Endothelial cell of umbilical vein (primary cell): Measurements from ENCODE around the gene GCLC. TPM values are rescaled to one million over a fixed set of nuclear protein-coding genes. Genes with fewer than 3 reads are reported as not detected.

Experiments used
- BruUV-seq: library from RNA; stranded (reverse); fragments of 400-500 nt; replicated peaks from 2 replicates; lab custom pipeline; 2021; lab: Mats Ljungman, UMichigan
- CTCF ChIA-PET: fragments of 300-600, 350-600 bp; sonication (Branson Sonifier 250); formaldehyde crosslinking; loops from one replicate; lab custom pipeline; 2021; ENCODE audit warnings: antibody characterized with exemption, inconsistent platforms; lab: Charles Lee
- POLR2A ChIA-PET: fragments of 300-600, 350-600 bp; sonication (Branson Sonifier 250); formaldehyde crosslinking; loops from one replicate; lab custom pipeline; 2021; ENCODE audit warnings: antibody characterized with exemption, inconsistent platforms; lab: Charles Lee
- DNase-seq: peaks from one replicate; pipeline ENCODE4 v3.0.0-alpha.2; 2011; ENCODE audit warnings: low read depth, low spot score
- FAIRE-seq: peaks from 2 replicates; lab custom pipeline; 2011; peaks lifted over from hg19 to GRCh38; lab: Jason Lieb, UNC
- H2AFZ ChIP-seq: 2 replicates; pipeline ENCODE4 v1.6.0; 2012; ENCODE audit warnings: low read depth, low read length, control low read depth, inconsistent platforms
- H3K27ac ChIP-seq: 2 replicates; pipeline ENCODE4 v1.5.1; 2011; ENCODE audit warnings: low read depth, mild to moderate bottlenecking, control low read depth, low read length, moderate library complexity; ENCODE audit not compliant: insufficient read depth
- H3K27me3 ChIP-seq, 2 experiments: 2 replicates each; pipeline versions ENCODE4 v1.6.0 to v1.6.1; 2011; ENCODE audit warnings: low read length in 2 of 2, mixed read lengths in 1 of 2; ENCODE audit not compliant: control insufficient read depth in 2 of 2, insufficient read depth in 2 of 2
- H3K36me3 ChIP-seq, 2 experiments: 2 replicates in 1 of 2; 3 replicates in 1 of 2; pipeline ENCODE4 v1.5.1; 2011; ENCODE audit warnings: low read length in 2 of 2, mild to moderate bottlenecking in 1 of 2, moderate library complexity in 1 of 2; ENCODE audit not compliant: control insufficient read depth in 2 of 2, insufficient read depth in 2 of 2; ENCODE audit errors: extremely low read depth in 1 of 2
- H3K4me1 ChIP-seq: 3 replicates; pipeline ENCODE4 v1.5.1; 2011; ENCODE audit warnings: mild to moderate bottlenecking, low read length; ENCODE audit not compliant: control insufficient read depth, insufficient read depth; ENCODE audit errors: extremely low read depth
- H3K4me2 ChIP-seq: 2 replicates; pipeline ENCODE4 v1.6.1; 2011; ENCODE audit warnings: low read length, control low read depth, mixed read lengths; ENCODE audit not compliant: insufficient read depth
- H3K4me3 ChIP-seq, 3 experiments: fragments of 200-600 bp in 1 of 3; sonication (generic), shearing (Covaris generic) in 1 of 3; replicated peaks in 1 of 3; 2 replicates each; pipeline ENCODE4 v1.5.1; 2011 to 2016; ENCODE audit warnings: control low read depth in 3 of 3, low read length in 3 of 3, mild to moderate bottlenecking in 2 of 3, inconsistent platforms in 1 of 3, low read depth in 1 of 3, moderate library complexity in 1 of 3; ENCODE audit not compliant: insufficient read depth in 1 of 3
- H3K79me2 ChIP-seq: 2 replicates; pipeline ENCODE4 v1.6.0; 2012; ENCODE audit warnings: low read length, inconsistent platforms; ENCODE audit not compliant: control insufficient read depth, insufficient read depth
- H3K9ac ChIP-seq: replicated peaks from 2 replicates; pipeline ENCODE3; 2011; ENCODE audit warnings: low read length, control low read depth; ENCODE audit not compliant: insufficient read depth; ENCODE audit errors: extremely low read depth
- H3K9me1 ChIP-seq: replicated peaks from 3 replicates; pipeline ENCODE4 v1.6.0; 2011; ENCODE audit warnings: mild to moderate bottlenecking, low read length; ENCODE audit not compliant: control insufficient read depth, insufficient read depth; ENCODE audit errors: extremely low read depth
- H3K9me3 ChIP-seq: replicated peaks from 2 replicates; pipeline ENCODE4 v1.5.1; 2012; ENCODE audit warnings: low read length, inconsistent platforms; ENCODE audit not compliant: control insufficient read depth, insufficient read depth
- H4K20me1 ChIP-seq: replicated peaks from 2 replicates; pipeline ENCODE3; 2011; ENCODE audit warnings: mild to moderate bottlenecking, low read length; ENCODE audit not compliant: control insufficient read depth, insufficient read depth; ENCODE audit errors: extremely low read depth
- CTCF ChIP-seq, 2 donors: IDR thresholded peaks; 1 replicate in 1 of 2; 2 replicates in 1 of 2; pipeline ENCODE4 v1.5.1; 2011; ENCODE audit warnings: low read length in 2 of 2, mild to moderate bottlenecking in 2 of 2, moderate library complexity in 2 of 2, control low read depth in 1 of 2, inconsistent platforms in 1 of 2, low read depth in 1 of 2; ENCODE audit not compliant: insufficient read depth in 1 of 2; ENCODE audit errors: extremely low read depth in 1 of 2
- EZH2 ChIP-seq: IDR thresholded peaks from 2 replicates; pipeline ENCODE4 v1.6.1; 2012; ENCODE audit warnings: borderline replicate concordance, low read depth, mild to moderate bottlenecking, moderate library complexity, low read length, inconsistent platforms; ENCODE audit not compliant: severe bottlenecking
- FOS ChIP-seq: IDR thresholded peaks from 2 replicates; pipeline ENCODE4 v1.6.1; 2011; ENCODE audit warnings: mild to moderate bottlenecking, low read length, moderate library complexity, borderline replicate concordance; ENCODE audit not compliant: insufficient read depth
- GATA2 ChIP-seq: IDR thresholded peaks from 2 replicates; pipeline ENCODE4 v1.7.0; 2011; ENCODE audit warnings: low read depth, mild to moderate bottlenecking, moderate library complexity, mixed read lengths, low read length; ENCODE audit not compliant: insufficient read length, insufficient read depth
- JUN ChIP-seq: IDR thresholded peaks from 2 replicates; pipeline ENCODE4 v1.6.1; 2011; ENCODE audit warnings: borderline replicate concordance, low read depth; ENCODE audit not compliant: insufficient read length, insufficient read depth
- MAX ChIP-seq: IDR thresholded peaks from 2 replicates; pipeline ENCODE4 v1.6.1; 2011; ENCODE audit not compliant: insufficient read depth, insufficient read length
- MYC ChIP-seq: IDR thresholded peaks from one replicate; pipeline ENCODE4 v1.6.1; 2011; ENCODE audit warnings: mild to moderate bottlenecking, low read depth, low read length
- POLR2A ChIP-seq: IDR thresholded peaks from 2 replicates; pipeline ENCODE4 v1.6.1; 2012; ENCODE audit warnings: low read depth, mild to moderate bottlenecking, control low read depth, low read length
- POLR2AphosphoS5 ChIP-seq: IDR thresholded peaks from 2 replicates; pipeline ENCODE4 v1.6.1; 2012; ENCODE audit warnings: low read depth, mild to moderate bottlenecking, control low read depth, low read length, moderate library complexity; ENCODE audit not compliant: insufficient read depth
- dilution Hi-C: fragments of 300-500 bp; cut with MboI; formaldehyde crosslinking; loops from one replicate; pipeline ENCODE4 v1.15.0; 2019; ENCODE audit warnings: low sequenced_read_pairs; ENCODE audit not compliant: extremely low pct_ligation_motif_present
- intact Hi-C: fragments of 100-400 bp; cut with micrococcal nuclease; formaldehyde crosslinking; loops from one replicate; pipeline ENCODE4 v1.10.0; 2022
- polyA plus RNA-seq, 4 experiments: library from polyadenylated mRNA; depleted of rRNA in 3 of 4; stranded (reverse) in 3 of 4; unstranded in 1 of 4; fragments of >200 nt; gene quantifications; 2 replicates each; pipeline versions ENCODE4 v1.2.1 to v1.2.3, GENCODE V29; 2011 to 2012; ENCODE audit warnings: missing spikeins in 1 of 4
- total RNA-seq: library from RNA; stranded (reverse); gene quantifications from 2 replicates; pipeline ENCODE4 v1.2.3, GENCODE V29; 2021

Gene GCLC
- total and polyA plus RNA-seq, 2 donors (not counting 3 experiments of a cell fraction or from before 2014, with no cell fraction given): 7.3 to 22.8 TPM

GRCh38 chr6:53458105-53458866 is 86.6 kb downstream of the GCLC start:
- POLR2A ChIA-PET: no interaction called here
- dilution Hi-C loops: no loop called here
- no peak for FAIRE-seq

More at GRCh38 chr6:53458105-53458866, 86.6 kb downstream of the GCLC start:
- Histone ChIP-seq H4K20me1 (no peaks in the 10 kb centered on the region), H3K9me1 (no peaks in the 10 kb centered on the region), H3K27ac (no peak overlapping the region), H3K27me3 (peaks cover 1 to 7% of the 10 kb centered on the region in 2 experiments), H3K79me2 (no peaks in the 10 kb centered on the region), H3K36me3 (no peaks in the 10 kb centered on the region), H3K4me3 (no peak overlapping the region), H3K4me2 (no peak overlapping the region), H3K9ac (no peak overlapping the region), H3K9me3 (no peaks in the 10 kb centered on the region), H3K4me1 (no peaks in the 10 kb centered on the region), H2AFZ (no peak overlapping the region)
- BruUV-seq: no TSS peak
- TF ChIP-seq GATA2 (no peak), MAX (no peak), EZH2 (no peak), FOS (no peak), JUN (no peak), POLR2A (no peak), CTCF (IDR thresholded peaks at IDR 0.05; ENCODE audit: extremely low read depth in 1 of 2, insufficient read depth in 1 of 2, low read depth in 1 of 2, low read length in 2 of 2) (no peak), MYC (no peak), POLR2AphosphoS5 (no peak)
- CTCF ChIA-PET: interaction anchor here (1.9 kb wide), 1 partner anchor 34 kb away, joined by 7 read pairs; no protein-coding TSS in a partner anchor
- no peak for DNase-seq
- intact Hi-C loops: no loop called here
